ENCODE results near the gene BATF. TPM values are rescaled to one million over a fixed set of nuclear protein-coding genes. Genes with fewer than 3 reads are reported as not detected.
A peak's percentile ranks its signal among the peaks of the same experiment; 100 is the strongest.

Gene BATF
- total and polyA plus RNA-seq, 2 of the 8 experiments (the other 6 are each of a cell fraction or from before 2014, with no cell fraction given): not detected

- ChIA-PET CTCF (ENCODE audit: partially characterized antibody) (interaction anchor here (0.8 to 2.0 kb wide), 4 partner anchors 12 to 46 kb away, joined by 3 to 7 read pairs (median 4); no protein-coding TSS in a partner anchor), POLR2A (ENCODE audit: partially characterized antibody) (interaction anchor here (1.8 kb wide), 1 partner anchor 29 kb away, joined by 4 read pairs; no protein-coding TSS in a partner anchor)
- DNase-seq (ENCODE audit: low read depth in 1 of 2, low spot score in 2 of 2) (peak in 1 of 2 experiments; percentile 10), FAIRE-seq (no peak)
- Histone ChIP-seq H4K20me1 (replicated peaks in 1 of 2; ENCODE audit: control insufficient read depth in 1 of 2, insufficient read depth in 2 of 2, low read length in 2 of 2) (no peaks in the 10 kb centered on the region), H4K91ac (replicated peaks; ENCODE audit: insufficient read length, low read length) (no peak overlapping the region), H2BK20ac (ENCODE audit: low read length) (no peak overlapping the region), H3K23ac (ENCODE audit: insufficient read length) (no peak overlapping the region), H2AK5ac (ENCODE audit: low read depth, low read length) (no peak overlapping the region), H3K79me2 (ENCODE audit: control insufficient read depth in 1 of 2, insufficient read depth in 2 of 2, low read length in 2 of 2) (no peaks in the 10 kb centered on the region), H3K27me3 (replicated peaks in 1 of 4; ENCODE audit: control insufficient read depth in 3 of 4, extremely low read depth in 1 of 4, insufficient read depth in 3 of 4, low read length in 3 of 4) (no peaks in the 10 kb centered on the region), H3K14ac (ENCODE audit: insufficient read length) (no peak overlapping the region), H3K9ac (replicated peaks in 1 of 4; ENCODE audit: extremely low read depth in 1 of 4, low read depth in 3 of 4, low read length in 3 of 4) (no peak overlapping the region), H2BK120ac (replicated peaks; ENCODE audit: low read depth, low read length) (no peak overlapping the region), H3K36me3 (ENCODE audit: control insufficient read depth in 2 of 4, insufficient read depth in 4 of 4, low read length in 3 of 4) (no peaks in the 10 kb centered on the region), H3K4me2 (ENCODE audit: insufficient read depth in 1 of 2, low read depth in 2 of 2, low read length in 2 of 2) (no peak overlapping the region), H3K4me1 (replicated peaks in 1 of 4; ENCODE audit: control insufficient read depth in 3 of 4, insufficient read depth in 4 of 4, low read length in 3 of 4) (no peaks in the 10 kb centered on the region), H3K79me1 (ENCODE audit: low read depth, low read length) (no peaks in the 10 kb centered on the region), H4K5ac (ENCODE audit: insufficient read length, low read depth, low read length) (no peak overlapping the region), H2AFZ (ENCODE audit: low read length) (no peak overlapping the region), H3K4me3 (ENCODE audit: extremely low read depth in 1 of 4, insufficient read depth in 2 of 4, low read depth in 3 of 4, low read length in 4 of 4) (no peak overlapping the region), H4K8ac (ENCODE audit: extremely low read depth, insufficient read depth, low read length) (no peak overlapping the region), H3K56ac (replicated peaks; ENCODE audit: insufficient read length, low read depth, low read length) (no peak overlapping the region), H3K23me2 (ENCODE audit: low read depth, low read length) (no peaks in the 10 kb centered on the region), H2BK12ac (ENCODE audit: low read depth, low read length) (no peak overlapping the region), H3K27ac (ENCODE audit: low read depth, low read length) (no peak overlapping the region), H2BK15ac (ENCODE audit: low read length) (no peak overlapping the region), H3K18ac (ENCODE audit: extremely low read depth, low read length) (no peak overlapping the region), H3K9me3 (ENCODE audit: insufficient read depth in 2 of 2, low read depth in 1 of 2, low read length in 1 of 2) (no peaks in the 10 kb centered on the region), H3K4ac (replicated peaks; ENCODE audit: insufficient read length, low read depth, low read length) (no peak overlapping the region), H2BK5ac (ENCODE audit: low read depth, low read length) (no peak overlapping the region)
- WGBS, 2 experiments (ENCODE audit: extremely low coverage in 1 of 2, insufficient coverage in 1 of 2, insufficient read length in 1 of 2, insufficient replicate concordance in 2 of 2, low coverage in 1 of 2, low lambda C conversion rate in 2 of 2, missing lambda C conversion rate in 1 of 2): 98% methylated on average over 3 of the region's 3 CpGs; no CpG with 5 or more reads in 1 of the 2 experiments
- no peak for TF ChIP-seq SUZ12 (IDR thresholded peaks at IDR 0.05; ENCODE audit: low read length)
- TF ChIP-seq BACH1 (IDR thresholded peaks at IDR 0.05; ENCODE audit: low read length): no peak
- no peak for TF ChIP-seq SRF (IDR thresholded peaks at IDR 0.05; ENCODE audit: low read depth, low read length)
Measured at GRCh38 chr14:75531256-75531655, 9.0 kb downstream of the BATF start.

Measured in H1 (cell line).